GM19438 (cell line): Measurements from ENCODE around the gene C5orf24.
"Not testable (repeated sequence)": the region's sequence is repeated elsewhere in the genome, so short reads cannot be mapped to it uniquely, and the experiment has no call there.

Experiments used
- ATAC-seq: cut with Tn5 transposase; IDR thresholded peaks from one replicate; pipeline ENCODE4 v1.9.1; 2021; ENCODE audit warnings: low read depth; ENCODE audit not compliant: unreplicated experiment

Gene C5orf24

GRCh38 chr5:134845852-134846640 is at the start of gene C5orf24:
Gene C5orf24 (plus strand): TSS chr5:134845968. CDS start chr5:134854901, 8,933 bp downstream.
- ATAC-seq, result peak; percentile 92

GRCh38 chr5:134798468-134798867 is 47.3 kb upstream of the C5orf24 start:
- ATAC-seq, result no peak

GRCh38 chr5:134803821-134804220 is 41.9 kb upstream of the C5orf24 start:
- no peak for ATAC-seq

GRCh38 chr5:134813407-134813806 is 32.4 kb upstream of the C5orf24 start:
- ATAC-seq, result no peak

GRCh38 chr5:134813827-134814226 is 31.9 kb upstream of the C5orf24 start:
- ATAC-seq, result no peak

GRCh38 chr5:134817006-134817405 is 28.8 kb upstream of the C5orf24 start:
- ATAC-seq, result no peak

GRCh38 chr5:134818776-134819175 is 27.0 kb upstream of the C5orf24 start:
- ATAC-seq, result no peak

GRCh38 chr5:134819407-134819963 is 26.3 kb upstream of the C5orf24 start:
- ATAC-seq, result no peak

- no peak for ATAC-seq
Measured at GRCh38 chr5:134821841-134822240, 23.9 kb upstream of the C5orf24 start.

- ATAC-seq, result no peak
Measured at GRCh38 chr5:134824681-134825080, 21.1 kb upstream of the C5orf24 start.

GRCh38 chr5:134825212-134825611 is 20.6 kb upstream of the C5orf24 start:
- ATAC-seq, result no peak

- ATAC-seq, result no peak
Measured at GRCh38 chr5:134833340-134834032, 12.3 kb upstream of the C5orf24 start.

- no peak for ATAC-seq
Measured at GRCh38 chr5:134835623-134836022, 10.1 kb upstream of the C5orf24 start.

GRCh38 chr5:134837530-134838181 is 8.1 kb upstream of the C5orf24 start:
- ATAC-seq, result no peak

- not testable (repeated sequence) for ATAC-seq
Measured at GRCh38 chr5:134838361-134838760, 7.4 kb upstream of the C5orf24 start.

GRCh38 chr5:134840811-134841210 is 5.0 kb upstream of the C5orf24 start:
- ATAC-seq, result no peak

GRCh38 chr5:134844252-134844651 is 1.5 kb upstream of the C5orf24 start:
- no peak for ATAC-seq

- no peak for ATAC-seq
Measured at GRCh38 chr5:134845335-134845851, 375 bp upstream of the C5orf24 start.

GRCh38 chr5:134846641-134846960 is 833 bp downstream of the C5orf24 start:
- peak; percentile 12 for ATAC-seq

- not testable (repeated sequence) for ATAC-seq
Measured at GRCh38 chr5:134849434-134849933, 3.7 kb downstream of the C5orf24 start.
